Activated gamma-delta T cell (primary cell): Measurements from ENCODE around the gene ASB11.

Experiments
- DNase-seq: peaks from one replicate; lab custom pipeline; 2025; lab: John Stamatoyannopoulos, UW
- total RNA-seq, 2 donors: gene quantifications; one replicate each; lab custom pipeline; 2026; lab: John Stamatoyannopoulos, UW

The ASB11 gene
- total RNA-seq: 0 to 0.15 reads per million in 2 donors

DNA sequence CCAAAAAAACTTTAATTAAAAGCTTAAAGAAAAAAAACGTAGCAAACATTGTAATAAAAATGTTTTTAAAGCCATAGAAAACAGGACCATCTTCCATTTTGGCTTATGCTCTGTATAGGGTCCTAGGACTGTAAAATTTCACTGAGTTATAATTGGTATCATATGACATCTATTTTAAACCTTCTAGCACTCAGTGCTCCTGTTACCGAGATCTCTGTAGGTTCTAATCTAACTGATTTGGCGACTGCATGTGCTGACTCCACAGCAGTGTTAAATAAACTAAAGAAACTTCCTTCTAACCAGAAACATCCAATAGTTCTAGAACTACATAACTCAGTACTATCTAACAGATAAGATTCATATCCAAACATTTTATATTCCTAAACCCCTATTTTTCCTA is at the start of gene ASB11:
ASB11 (minus strand) TSS at position 132 of the 400 bp plus-strand sequence; CDS start at position 97, 35 bp downstream.
- DNase-seq: no peak

- no peak for DNase-seq
Observed at GRCh38 chrX:15359701-15360100, 44.3 kb upstream of the ASB11 start.

DNA sequence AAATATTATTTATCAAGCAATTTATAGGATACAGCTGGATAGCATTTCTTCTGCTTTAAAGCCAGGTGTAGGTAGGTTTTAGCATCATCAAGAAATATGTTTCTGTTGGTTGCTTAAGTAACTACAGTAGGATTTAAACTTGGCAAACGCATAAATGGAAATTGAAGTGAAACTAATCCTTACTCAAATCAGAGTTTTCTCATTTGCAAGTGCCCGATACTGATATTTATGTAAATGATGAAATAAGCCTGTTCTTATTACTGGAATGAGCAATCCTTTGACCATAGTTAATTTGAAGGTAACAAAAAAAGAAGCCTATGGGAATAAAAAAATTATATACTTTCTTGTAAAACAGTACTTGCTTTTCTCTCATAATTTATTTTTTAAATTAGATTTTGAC is 43.1 kb upstream of the ASB11 start:
- DNase-seq: no peak

GRCh38 chrX:15356444-15356843 is 41.0 kb upstream of the ASB11 start:
- no peak for DNase-seq

DNA sequence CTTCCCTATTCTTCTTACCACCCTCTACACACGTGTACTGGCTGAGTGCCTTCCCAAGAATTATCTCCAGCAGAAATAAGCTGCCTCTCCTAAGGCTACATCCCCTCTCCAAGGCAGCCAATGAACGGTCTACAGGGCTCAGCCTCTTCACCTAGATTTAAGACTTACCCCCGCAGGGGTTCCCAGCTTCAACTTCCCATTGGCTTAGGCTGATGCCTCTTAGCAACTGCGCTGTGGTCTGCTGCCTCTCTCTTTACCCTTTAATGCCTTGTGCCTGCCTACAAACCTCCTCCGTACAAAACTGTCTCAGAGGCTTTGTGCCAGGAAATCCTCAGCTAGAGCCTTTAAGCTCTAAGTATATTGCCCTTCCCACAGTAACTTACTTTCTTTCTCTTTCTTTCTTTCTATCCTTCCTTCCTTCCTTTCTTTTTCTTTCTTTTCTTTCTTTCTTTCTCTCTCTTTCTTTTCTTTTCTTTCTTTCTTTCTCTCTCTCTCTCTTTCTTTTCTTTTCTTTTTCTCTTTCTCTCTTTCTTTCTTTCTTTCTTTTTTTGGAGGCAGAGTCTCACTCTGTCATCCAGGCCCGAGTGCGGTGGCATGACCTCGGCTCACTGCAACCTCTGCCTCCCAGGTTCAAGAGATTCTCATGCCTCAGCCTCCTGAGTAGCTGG is 35.0 kb upstream of the ASB11 start:
- no peak for DNase-seq

- DNase-seq: no peak
Observed at GRCh38 chrX:15349046-15349445, 33.6 kb upstream of the ASB11 start.

DNA sequence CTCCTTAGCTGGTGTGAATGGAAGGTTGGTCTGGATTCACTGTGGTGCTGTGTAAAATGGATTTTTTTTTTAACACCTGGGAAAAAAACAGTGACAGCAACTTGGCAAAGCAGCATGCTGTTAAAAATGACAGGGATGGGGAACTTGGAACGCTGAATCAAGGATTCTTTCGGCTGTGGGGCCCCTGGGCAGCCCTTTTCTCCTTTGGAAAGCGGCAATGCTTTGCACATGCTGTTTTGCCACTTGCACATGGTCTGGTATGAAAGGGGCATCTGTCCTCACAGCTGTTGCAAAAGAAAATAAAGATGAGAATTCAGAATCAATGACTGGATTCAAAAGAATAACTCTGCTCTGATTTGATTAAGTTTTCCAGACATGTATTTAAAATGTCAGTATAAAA is 30.5 kb upstream of the ASB11 start:
- no peak for DNase-seq

- DNase-seq: no peak
Observed at GRCh38 chrX:15344106-15344505, 28.7 kb upstream of the ASB11 start.

DNA sequence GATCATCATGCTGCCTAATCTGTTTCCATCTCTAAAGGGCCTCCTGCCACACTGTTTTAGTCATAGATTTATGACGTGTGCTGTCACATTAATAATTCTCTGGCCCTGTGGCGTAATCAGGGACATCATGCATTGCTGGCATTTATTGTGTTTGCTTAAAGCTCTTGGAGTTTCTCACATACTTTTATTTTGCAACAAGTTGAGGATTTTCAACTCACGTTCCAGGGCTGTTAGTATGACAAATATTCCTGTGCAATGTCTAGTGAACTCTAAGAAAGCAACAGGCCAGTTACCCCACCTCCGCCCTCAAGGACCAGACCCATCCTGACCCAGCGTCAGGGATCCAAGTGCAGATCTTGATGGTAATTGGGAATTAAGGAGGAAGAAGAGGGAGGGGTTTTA is 27.6 kb upstream of the ASB11 start:
- no peak for DNase-seq

GRCh38 chrX:15340867-15341266 is 25.4 kb upstream of the ASB11 start:
- DNase-seq: no peak

DNA sequence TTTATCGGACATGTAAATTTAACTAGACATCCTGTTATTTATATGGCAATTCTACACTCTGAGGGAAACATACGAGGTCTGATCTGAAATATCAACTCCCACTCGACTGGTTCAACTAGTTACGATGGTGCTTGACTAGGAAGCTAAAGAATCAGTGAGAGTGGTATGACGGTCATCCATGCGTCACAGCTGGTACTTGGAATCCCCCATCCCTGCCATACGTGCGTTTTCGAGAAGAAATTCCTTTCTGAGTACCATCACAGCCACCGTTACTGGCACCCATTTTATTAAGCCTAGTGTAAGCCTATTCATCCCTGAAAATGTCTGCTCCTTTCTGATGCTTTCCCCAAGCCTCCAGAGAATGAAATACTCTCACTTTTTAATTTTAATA is 20.6 kb upstream of the ASB11 start:
- no peak for DNase-seq

- peak; percentile 91 for DNase-seq
Observed at GRCh38 chrX:15335135-15336022, 19.9 kb upstream of the ASB11 start, which contains the start of gene PIGA. TSS of gene PIGA (minus strand) at chrX:15335523. CDS start at chrX:15331930, 3,593 bp downstream.

DNA sequence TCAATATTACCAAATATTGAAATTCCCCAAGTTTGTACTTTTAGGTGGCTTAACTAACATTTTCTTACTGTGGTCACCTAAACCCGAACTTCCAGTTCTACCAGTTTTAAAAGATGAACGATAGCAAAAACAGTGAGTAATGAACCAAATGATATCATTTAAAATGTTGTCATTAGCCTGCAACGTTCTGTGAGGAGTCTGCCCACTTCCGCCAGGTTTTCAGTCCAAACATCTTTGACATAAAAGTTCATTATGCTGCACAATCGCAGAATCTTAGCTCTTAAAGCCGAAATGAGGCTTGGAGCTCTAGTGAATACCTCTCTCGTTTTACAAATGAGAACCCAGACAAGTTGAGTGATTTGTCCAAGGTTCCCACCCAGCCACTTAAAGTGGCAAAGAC is 19.1 kb upstream of the ASB11 start:
- DNase-seq: no peak

- DNase-seq: no peak
Observed at GRCh38 chrX:15328821-15329220, 13.4 kb upstream of the ASB11 start.

GRCh38 chrX:15328131-15328530 is 12.7 kb upstream of the ASB11 start:
- no peak for DNase-seq

DNA sequence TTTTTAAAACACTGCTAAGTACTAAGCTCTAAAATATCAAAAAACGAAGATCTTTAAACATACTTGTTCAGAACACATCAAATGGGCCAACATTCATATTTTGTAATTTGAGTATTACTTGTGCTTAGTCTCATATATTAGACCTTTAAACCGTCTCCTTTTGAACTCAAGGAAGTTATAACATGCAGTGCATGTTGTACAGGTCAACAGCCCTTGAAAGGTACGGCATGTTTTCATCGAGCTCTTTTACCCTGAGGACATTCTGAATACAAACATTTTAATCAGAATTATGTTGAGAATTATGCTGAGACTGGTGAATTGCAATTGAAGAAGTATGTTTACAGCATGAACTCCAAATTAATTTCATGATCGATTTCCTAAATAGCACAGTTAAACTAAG is 7.0 kb upstream of the ASB11 start:
- no peak for DNase-seq

DNA sequence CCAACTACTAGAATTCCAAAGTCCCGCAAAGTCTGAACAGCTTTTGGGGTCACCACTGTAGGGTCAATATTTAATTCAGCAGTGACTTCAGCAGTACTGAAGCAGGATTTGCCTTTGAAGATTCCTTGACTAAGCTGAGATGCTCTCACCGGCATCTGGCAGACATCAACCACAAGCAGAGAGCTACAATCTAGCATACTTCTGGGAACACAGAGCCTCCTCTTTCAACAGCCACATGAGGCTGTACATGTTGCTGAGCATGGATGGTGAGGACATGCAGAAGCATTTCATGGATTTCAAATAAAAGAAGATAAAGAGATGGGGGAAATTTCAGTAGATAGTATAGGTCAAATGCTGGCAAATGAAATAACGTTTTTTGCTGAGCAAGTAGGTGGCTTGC is 6.6 kb upstream of the ASB11 start:
- DNase-seq: no peak

DNA sequence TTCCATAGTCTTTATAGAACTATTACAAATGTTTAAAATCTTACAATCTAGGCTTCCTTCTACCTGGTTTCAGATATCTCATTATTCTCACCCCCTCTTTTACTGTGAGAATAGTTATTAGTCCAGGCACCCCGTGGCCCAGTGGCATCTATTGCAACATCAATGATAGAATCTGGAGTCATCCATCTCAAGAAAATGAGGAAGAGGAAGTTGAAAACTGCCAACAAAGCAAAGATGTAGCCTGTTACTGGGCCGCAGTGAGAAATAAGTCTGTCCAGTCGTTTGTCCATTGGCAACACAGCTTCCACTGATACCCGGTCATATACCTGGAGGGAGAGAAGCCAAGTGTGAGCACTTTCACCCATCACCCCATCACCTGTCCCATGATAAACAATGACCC is 6.0 kb upstream of the ASB11 start:
- DNase-seq: no peak

DNA sequence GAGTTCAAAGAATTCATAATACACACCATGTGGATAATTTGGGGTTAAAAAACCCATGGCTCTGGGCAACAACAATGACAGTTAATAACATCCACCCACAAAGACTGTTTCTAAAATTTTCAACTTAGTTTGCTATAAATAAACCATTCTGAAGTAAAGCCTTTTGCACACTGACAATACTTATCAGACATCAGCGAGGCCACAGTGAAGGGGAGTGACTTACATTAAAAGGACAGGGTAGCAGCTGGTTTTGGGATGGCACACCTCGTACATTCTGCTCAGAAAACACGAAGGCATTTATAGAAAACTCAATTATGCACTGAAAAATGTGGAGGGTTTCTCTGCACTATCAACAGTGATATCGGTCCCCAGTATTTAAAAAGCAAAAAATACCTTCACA is 4.9 kb upstream of the ASB11 start:
- no peak for DNase-seq

GRCh38 chrX:15319075-15319474 is 3.6 kb upstream of the ASB11 start:
- DNase-seq: no peak

DNA sequence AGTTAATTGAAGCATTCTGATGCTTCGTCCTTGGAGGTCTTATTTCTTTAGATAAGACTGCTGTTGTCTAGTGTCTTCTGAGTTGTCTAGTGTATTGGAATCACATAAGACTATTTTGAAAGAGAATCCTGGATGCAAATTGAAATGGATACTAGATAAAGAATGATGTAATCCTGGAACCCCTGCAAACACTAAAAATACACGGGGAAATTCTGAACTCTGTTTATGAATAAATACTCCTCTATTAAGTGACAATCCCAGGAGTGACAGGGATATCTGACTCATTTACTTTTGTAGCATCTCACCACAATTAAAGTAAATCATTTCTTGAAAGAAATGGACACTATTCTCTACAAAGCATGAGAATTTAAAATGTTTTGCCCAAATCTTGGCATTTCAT is 968 bp downstream of the ASB11 start:
- DNase-seq: no peak

DNA sequence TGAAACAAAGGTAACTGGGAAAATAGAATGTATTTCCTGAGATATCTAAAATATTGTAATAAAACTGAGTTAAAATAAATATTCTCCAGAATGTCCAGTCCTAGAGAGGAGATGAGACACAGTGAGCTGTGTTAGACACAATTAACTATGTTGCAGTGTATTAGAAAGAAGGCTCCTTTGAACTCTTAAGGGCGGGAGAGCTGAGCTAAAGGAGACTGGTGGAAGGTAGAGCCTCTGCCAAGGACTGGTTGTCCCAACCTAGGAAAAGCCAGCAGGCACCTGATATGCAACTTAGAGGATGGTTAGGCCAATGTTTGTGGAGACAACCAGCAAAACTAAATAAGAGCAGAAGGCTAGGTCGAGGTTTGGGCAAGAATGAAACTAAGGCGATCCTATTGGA is 4.3 kb downstream of the ASB11 start:
- no peak for DNase-seq

- no peak for DNase-seq
Observed at GRCh38 chrX:15310117-15310516, 5.3 kb downstream of the ASB11 start.
